Esophagus muscularis mucosa (tissue), 4 donors: ENCODE results near the gene LAG3. TPM values are rescaled to one million over a fixed set of nuclear protein-coding genes. Genes with fewer than 3 reads are reported as not detected.

ENCODE experiments used
- DNase-seq: peaks from one replicate; pipeline ENCODE4 v3.0.0-alpha.2; 2017; ENCODE audit errors: extremely low spot score
- H3K27ac ChIP-seq, 4 donors: fragments of 200-600 bp; sonication (generic); replicated peaks in 1 of 4; 1 replicate in 3 of 4; 2 replicates in 1 of 4; pipeline ENCODE4 v1.5.1; 2016 to 2019; ENCODE audit warnings: mild to moderate bottlenecking in 1 of 4
- H3K27me3 ChIP-seq, 4 donors: fragments of 200-600 bp; sonication (generic); one replicate each; pipeline versions ENCODE4 v1.5.1 to v1.6.0; 2016 to 2019
- H3K36me3 ChIP-seq, 4 donors: fragments of 200-600 bp; sonication (generic); one replicate each; pipeline ENCODE4 v1.5.1; 2016 to 2019
- H3K4me1 ChIP-seq, 4 donors: fragments of 200-600 bp; sonication (generic); one replicate each; pipeline ENCODE4 v1.5.1; 2016 to 2019
- H3K4me3 ChIP-seq, 4 donors: fragments of 200-600 bp; sonication (generic); 1 replicate in 2 of 4; 2 replicates in 2 of 4; pipeline ENCODE4 v1.5.1; 2016 to 2019; ENCODE audit warnings: mild to moderate bottlenecking in 4 of 4, moderate library complexity in 1 of 4
- H3K9me3 ChIP-seq, 4 donors: fragments of 200-600 bp; sonication (generic); 1 replicate in 3 of 4; 2 replicates in 1 of 4; pipeline ENCODE4 v1.5.1; 2016 to 2019
- EP300 ChIP-seq: sonication (generic); formaldehyde crosslinking; IDR thresholded peaks from one replicate; pipeline ENCODE4 v1.6.1; 2017; ENCODE audit warnings: antibody characterized with exemption
- POLR2A ChIP-seq: fragments of 450-650 bp; IDR thresholded peaks from one replicate; pipeline ENCODE4 v1.6.1; 2017; ENCODE audit warnings: antibody characterized with exemption, moderate library complexity, mild to moderate bottlenecking, low read depth
- POLR2AphosphoS5 ChIP-seq, 2 donors: sonication (generic); formaldehyde crosslinking; IDR thresholded peaks; one replicate each; pipeline ENCODE4 v1.6.1; 2017; ENCODE audit warnings: antibody characterized with exemption in 2 of 2
- WGBS: methylation state at CpG from one replicate; pipeline ENCODE4 v1.1.5; 2018; 5-methylcytosine and 5-hydroxymethylcytosine counted together
- intact Hi-C: fragments of 100-400 bp; cut with DNase I; formaldehyde crosslinking; loops from one replicate; pipeline ENCODE4 v1.15.1; 2023
- total RNA-seq, 4 donors: library from RNA; depleted of rRNA; stranded (reverse); fragments of >200 nt; gene quantifications; one replicate each; pipeline versions ENCODE4 v1.1.0 to v1.2.1, GENCODE V29; 2016
- TF ChIP-seq, protein P1 (sequence below), 3 experiments: fragments of 200-600 bp in 2 of 3; fragments of 450-650 bp in 1 of 3; sonication (generic) in 2 of 3; IDR thresholded peaks; one replicate each; pipeline ENCODE4 v1.5.1; 2017 to 2019; ENCODE audit warnings: antibody characterized with exemption in 3 of 3, mild to moderate bottlenecking in 2 of 3, moderate library complexity in 1 of 3

LAG3 gene
- total RNA-seq: 1 to 10 TPM; 1.7 to 4.0 (median 2.9) TPM

DNA sequence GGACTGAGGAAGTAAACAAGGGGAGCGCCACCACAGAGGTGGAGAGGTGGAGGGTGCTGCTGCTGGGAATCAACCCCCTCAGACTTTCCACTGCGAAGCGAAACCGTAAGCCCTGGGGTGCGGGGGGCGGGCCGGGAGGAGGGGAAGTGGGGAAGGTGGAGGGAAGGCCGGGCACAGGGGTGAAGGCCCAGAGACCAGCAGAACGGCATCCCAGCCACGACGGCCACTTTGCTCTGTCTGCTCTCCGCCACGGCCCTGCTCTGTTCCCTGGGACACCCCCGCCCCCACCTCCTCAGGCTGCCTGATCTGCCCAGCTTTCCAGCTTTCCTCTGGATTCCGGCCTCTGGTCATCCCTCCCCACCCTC is at the start of gene LAG3:
LAG3 (plus strand) TSS at position 190 of the 365 bp plus-strand sequence. CDS start 333 bp downstream, outside the sequence.
- Histone ChIP-seq H3K9me3 (no peaks in the 10 kb centered on the region), H3K36me3 (peaks cover 12 to 30% (median 23%) of the 10 kb centered on the region in 4 donors), H3K4me1 (peaks cover 33 to 72% (median 70%) of the 10 kb centered on the region in 4 donors), H3K27ac (peak within 1 kb of the TSS; percentile 61 to 97 (median 96)), H3K4me3 (peak within 1 kb of the TSS; percentile 43 to 52 (median 45)), H3K27me3 (no peaks in the 10 kb centered on the region)
- DNase-seq: no peak
- WGBS: 48% methylated on average over 15 of the region's 15 CpGs
- no peak for TF ChIP-seq POLR2A
- TF ChIP-seq POLR2AphosphoS5 (IDR thresholded peaks at IDR 0.05): no peak
- intact Hi-C loops: no loop called here

DNA sequence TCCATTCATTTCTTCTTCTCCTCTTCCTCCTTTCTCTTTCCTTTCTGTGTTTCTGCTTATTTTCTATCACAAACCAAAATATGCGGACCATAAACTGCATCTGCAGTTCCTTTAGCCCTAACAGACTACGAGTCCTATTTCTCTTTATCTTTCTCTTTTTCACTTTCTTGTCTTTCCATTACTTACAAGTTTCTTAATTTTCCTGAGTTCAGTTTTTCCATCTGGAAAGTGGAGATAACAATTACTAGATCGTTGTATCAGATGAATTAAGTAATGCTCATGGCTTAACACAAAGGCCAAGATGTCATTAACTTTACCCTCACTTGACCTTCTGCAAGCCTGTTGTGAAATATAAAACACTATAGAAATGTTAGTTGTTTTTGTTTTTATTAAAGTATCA is 49.5 kb upstream of the LAG3 start:
- Histone ChIP-seq H3K27me3 (peaks cover 0 to 7% (median 0%) of the 10 kb centered on the region in 4 donors), H3K36me3 (peaks cover 0 to 24% (median 6%) of the 10 kb centered on the region in 4 donors), H3K27ac (no peak overlapping the region), H3K4me3 (no peak overlapping the region), H3K4me1 (peaks cover 7 to 22% (median 15%) of the 10 kb centered on the region in 4 donors), H3K9me3 (no peaks in the 10 kb centered on the region)
- intact Hi-C loops: loop anchor here (5.0 kb wide), 1 partner anchor 61 kb away; the partner anchor contains the start of gene ING4
- TF ChIP-seq EP300 (no peak), POLR2AphosphoS5 (IDR thresholded peaks at IDR 0.05) (no peak), POLR2A (no peak)
- TF ChIP-seq, protein P1, sequence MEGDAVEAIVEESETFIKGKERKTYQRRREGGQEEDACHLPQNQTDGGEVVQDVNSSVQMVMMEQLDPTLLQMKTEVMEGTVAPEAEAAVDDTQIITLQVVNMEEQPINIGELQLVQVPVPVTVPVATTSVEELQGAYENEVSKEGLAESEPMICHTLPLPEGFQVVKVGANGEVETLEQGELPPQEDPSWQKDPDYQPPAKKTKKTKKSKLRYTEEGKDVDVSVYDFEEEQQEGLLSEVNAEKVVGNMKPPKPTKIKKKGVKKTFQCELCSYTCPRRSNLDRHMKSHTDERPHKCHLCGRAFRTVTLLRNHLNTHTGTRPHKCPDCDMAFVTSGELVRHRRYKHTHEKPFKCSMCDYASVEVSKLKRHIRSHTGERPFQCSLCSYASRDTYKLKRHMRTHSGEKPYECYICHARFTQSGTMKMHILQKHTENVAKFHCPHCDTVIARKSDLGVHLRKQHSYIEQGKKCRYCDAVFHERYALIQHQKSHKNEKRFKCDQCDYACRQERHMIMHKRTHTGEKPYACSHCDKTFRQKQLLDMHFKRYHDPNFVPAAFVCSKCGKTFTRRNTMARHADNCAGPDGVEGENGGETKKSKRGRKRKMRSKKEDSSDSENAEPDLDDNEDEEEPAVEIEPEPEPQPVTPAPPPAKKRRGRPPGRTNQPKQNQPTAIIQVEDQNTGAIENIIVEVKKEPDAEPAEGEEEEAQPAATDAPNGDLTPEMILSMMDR (IDR thresholded peaks at IDR 0.05): no peak
- DNase-seq: no peak
- WGBS: 83% methylated on average over 3 of the region's 3 CpGs

DNA sequence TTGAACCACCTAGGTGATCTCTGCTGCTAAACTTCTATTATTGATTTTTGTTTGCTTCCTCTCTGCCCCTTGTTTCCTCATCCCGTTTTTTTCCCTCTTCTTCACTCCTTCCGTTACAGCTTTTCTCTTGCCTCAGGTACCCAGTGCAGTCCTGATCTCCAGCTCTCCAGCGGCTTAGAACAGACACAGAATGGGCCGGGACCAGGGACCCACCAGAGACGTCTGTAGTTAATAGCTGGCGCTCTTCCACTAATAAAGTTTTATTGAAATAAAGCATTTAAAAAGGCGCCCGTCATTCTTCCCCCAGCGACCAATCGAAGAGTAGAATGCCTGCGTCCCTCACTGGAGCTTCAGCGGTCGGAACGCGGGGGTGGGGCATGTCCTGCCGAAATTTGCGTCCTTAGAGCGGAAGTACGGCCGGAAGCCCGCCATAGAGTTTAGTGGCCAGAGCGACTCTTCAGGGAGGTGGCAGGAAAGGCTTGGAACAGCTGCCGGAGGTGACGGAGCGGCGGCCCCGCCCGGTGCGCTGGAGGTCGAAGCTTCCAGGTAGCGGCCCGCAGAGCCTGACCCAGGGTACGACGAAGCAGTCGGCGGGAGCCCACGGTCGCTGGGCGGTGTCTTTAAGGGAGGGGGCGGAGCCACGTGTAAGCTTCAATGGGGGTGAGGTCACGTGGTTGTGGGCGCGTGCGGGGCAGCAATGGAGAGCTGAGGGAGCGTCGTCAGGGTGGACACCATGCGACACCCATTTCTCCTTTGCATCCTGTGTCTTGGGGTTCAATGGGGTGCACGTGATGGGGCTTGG is 48.5 kb upstream of the LAG3 start, which contains the start of gene COPS7A:
COPS7A (plus strand) TSS at position 440 of the 802 bp plus-strand sequence. CDS start 611 bp downstream, outside the sequence.
- Histone ChIP-seq H3K27ac (peak within 1 kb of the TSS; percentile 79 to 91 (median 87)), H3K36me3 (peaks cover 6 to 33% (median 15%) of the 10 kb centered on the region in 4 donors), H3K9me3 (no peaks in the 10 kb centered on the region), H3K4me1 (peaks cover 7 to 22% (median 15%) of the 10 kb centered on the region in 4 donors), H3K27me3 (no peaks in the 10 kb centered on the region), H3K4me3 (peak within 1 kb of the TSS; percentile 63 to 71 (median 65))
- TF ChIP-seq EP300 (no peak), POLR2A (peak; percentile 31), POLR2AphosphoS5 (IDR thresholded peaks at IDR 0.05) (peak; percentile 90)
- TF ChIP-seq, protein P1 (IDR thresholded peaks at IDR 0.05): no peak
- DNase-seq: peak; percentile 99
- WGBS: under 1% methylated on average over 38 of the region's 49 CpGs
- intact Hi-C loops: loop anchor here (5.0 kb wide), 1 partner anchor 62 kb away; the partner anchor contains the start of gene ING4

DNA sequence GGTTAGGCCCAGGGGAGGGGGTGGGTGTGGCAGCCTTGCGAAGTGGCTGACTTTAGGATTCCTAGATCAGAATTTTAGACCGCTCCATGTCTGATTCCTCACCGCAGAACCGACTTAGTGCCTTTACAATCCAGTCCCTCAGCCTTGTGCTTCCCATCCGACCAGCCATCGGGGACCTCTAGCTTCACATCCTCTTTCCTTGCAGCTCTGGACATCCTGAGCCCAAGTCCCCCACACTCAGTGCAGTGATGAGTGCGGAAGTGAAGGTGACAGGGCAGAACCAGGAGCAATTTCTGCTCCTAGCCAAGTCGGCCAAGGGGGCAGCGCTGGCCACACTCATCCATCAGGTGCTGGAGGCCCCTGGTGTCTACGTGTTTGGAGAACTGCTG is 47.9 kb upstream of the LAG3 start:
- H3K36me3 ChIP-seq: peaks cover 11 to 39% (median 21%) of the 10 kb centered on the region in 4 donors
- H3K4me3 ChIP-seq: peak overlapping the region; percentile 63 to 71 (median 65)
- 16% methylated on average over 9 of the region's 10 CpGs for WGBS
- H3K27ac ChIP-seq: peak overlapping the region; percentile 79 to 91 (median 87)
- H3K27me3 ChIP-seq: no peaks in the 10 kb centered on the region
- peaks cover 7 to 22% (median 15%) of the 10 kb centered on the region in 4 donors for H3K4me1 ChIP-seq
- TF ChIP-seq EP300: no peak
- TF ChIP-seq POLR2A: no peak
- TF ChIP-seq, protein P1 (IDR thresholded peaks at IDR 0.05): no peak
- no peak for TF ChIP-seq POLR2AphosphoS5 (IDR thresholded peaks at IDR 0.05)
- intact Hi-C loops: loop anchor here (5.0 kb wide), 1 partner anchor 62 kb away; the partner anchor contains the start of gene ING4
- no peak for DNase-seq
- H3K9me3 ChIP-seq: no peaks in the 10 kb centered on the region

DNA sequence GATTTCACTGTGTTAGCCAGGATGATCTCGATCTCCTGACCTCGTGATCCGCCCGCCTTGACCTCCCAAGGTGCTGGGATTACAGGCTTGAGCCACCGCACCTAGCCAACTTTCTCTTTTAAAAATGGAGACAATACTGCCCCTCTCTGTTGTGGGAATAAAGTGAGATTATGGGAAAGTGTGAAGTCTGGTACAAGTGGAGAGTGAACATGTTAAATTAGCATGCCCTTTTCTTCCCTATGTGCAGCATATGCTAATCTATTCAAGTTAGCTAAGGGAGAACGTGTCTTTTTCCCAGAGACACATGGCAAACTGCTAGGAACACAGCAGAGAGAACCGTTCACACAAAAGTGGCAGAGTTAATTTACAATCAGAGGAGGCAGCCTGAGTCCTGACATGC is 47.0 kb upstream of the LAG3 start:
- intact Hi-C loops: no loop called here
- Histone ChIP-seq H3K27me3 (no peaks in the 10 kb centered on the region), H3K27ac (no peak overlapping the region), H3K9me3 (no peaks in the 10 kb centered on the region), H3K4me3 (no peak overlapping the region), H3K4me1 (peaks cover 7 to 22% (median 15%) of the 10 kb centered on the region in 4 donors), H3K36me3 (peaks cover 20 to 49% (median 31%) of the 10 kb centered on the region in 4 donors)
- WGBS: 90% methylated on average over 7 of the region's 7 CpGs
- no peak for DNase-seq
- TF ChIP-seq POLR2A (no peak), POLR2AphosphoS5 (IDR thresholded peaks at IDR 0.05) (no peak), EP300 (no peak)
- TF ChIP-seq, protein P1 (IDR thresholded peaks at IDR 0.05): no peak
